H1 (cell line): Measurements from ENCODE around the gene IGFALS. TPM values are rescaled to one million over a fixed set of nuclear protein-coding genes. Genes with fewer than 3 reads are reported as not detected.

Experiments
- EP300 ChIP-seq, 2 experiments: IDR thresholded peaks; 1 replicate in 1 of 2; 2 replicates in 1 of 2; pipeline ENCODE4 v1.6.1; 2011 to 2012; ENCODE audit warnings: low read depth in 2 of 2, low read length in 2 of 2, mild to moderate bottlenecking in 2 of 2, borderline replicate concordance in 1 of 2, inconsistent platforms in 1 of 2, moderate library complexity in 1 of 2
- GABPA ChIP-seq: IDR thresholded peaks from 2 replicates; pipeline ENCODE4 v1.6.1; 2011; ENCODE audit warnings: mild to moderate bottlenecking, low read length, moderate library complexity, borderline replicate concordance; ENCODE audit not compliant: insufficient read depth
- HDAC2 ChIP-seq, 2 experiments: fragments of 300-600 bp in 1 of 2; sonication (generic) in 1 of 2; IDR thresholded peaks; 2 replicates each; pipeline ENCODE4 v1.6.1; 2011 to 2012; ENCODE audit warnings: low read depth in 2 of 2, low read length in 2 of 2, mild to moderate bottlenecking in 2 of 2, moderate library complexity in 2 of 2, borderline replicate concordance in 1 of 2, inconsistent platforms in 1 of 2
- RBBP5 ChIP-seq: IDR thresholded peaks from 2 replicates; pipeline ENCODE4 v1.7.1; 2012; ENCODE audit warnings: low read depth, mild to moderate bottlenecking, inconsistent platforms, low read length, moderate library complexity, borderline replicate concordance
- RFX5 ChIP-seq: IDR thresholded peaks from 2 replicates; pipeline ENCODE4 v1.6.1; 2011; ENCODE audit warnings: low read depth, low read length, improper control_type of control experiment, borderline replicate concordance
- SIRT6 ChIP-seq: IDR thresholded peaks from one replicate; pipeline ENCODE4 v1.7.1; 2012; ENCODE audit warnings: low read length, inconsistent platforms
- polyA plus RNA-seq, 7 experiments: library from polyadenylated mRNA; depleted of rRNA in 3 of 7; stranded (reverse) in 5 of 7; unstranded in 2 of 7; fragments of >200 nt in 5 of 7; fragments of 200-250 nt in 2 of 7; gene quantifications; 1 replicate in 5 of 7; 2 replicates in 1 of 7; 4 replicates in 1 of 7; pipeline versions ENCODE4 v1.2.1 to v1.2.3, GENCODE V29; 2011 to 2013; ENCODE audit warnings: missing spikeins in 2 of 7, mixed read lengths in 2 of 7
- total RNA-seq: library from RNA; stranded (reverse); fragmentation: NEBNext Ultra II Directional; extraction: Animal tissue kit (Norgen Biotek cat#: 25700); gene quantifications from 2 replicates; pipeline ENCODE4 v1.2.1, GENCODE V29; 2021

The IGFALS gene
- total and polyA plus RNA-seq, 2 of the 8 experiments (the other 6 are each of a cell fraction or from before 2014, with no cell fraction given): not detected

GRCh38 chr16:1791256-1791942, 2.1 kb downstream of the IGFALS start (continued):
- TF ChIP-seq GABPA (no peak), RFX5 (no peak), SIRT6 (no peak), RBBP5 (no peak), EP300 (IDR thresholded peaks at IDR 0.05; ENCODE audit: borderline replicate concordance in 1 of 2, low read depth in 2 of 2, low read length in 2 of 2) (no peak), HDAC2 (IDR thresholded peaks at IDR 0.05; ENCODE audit: borderline replicate concordance in 1 of 2, low read depth in 2 of 2, low read length in 2 of 2) (no peak)
